Iris pigment epithelial cell (primary cell): ENCODE measurements around the gene OSBP2.

Experiments
- DNase-seq: peaks from one replicate; pipeline ENCODE4 v3.0.0-alpha.2; 2011; ENCODE audit warnings: low read depth

The OSBP2 gene

DNA sequence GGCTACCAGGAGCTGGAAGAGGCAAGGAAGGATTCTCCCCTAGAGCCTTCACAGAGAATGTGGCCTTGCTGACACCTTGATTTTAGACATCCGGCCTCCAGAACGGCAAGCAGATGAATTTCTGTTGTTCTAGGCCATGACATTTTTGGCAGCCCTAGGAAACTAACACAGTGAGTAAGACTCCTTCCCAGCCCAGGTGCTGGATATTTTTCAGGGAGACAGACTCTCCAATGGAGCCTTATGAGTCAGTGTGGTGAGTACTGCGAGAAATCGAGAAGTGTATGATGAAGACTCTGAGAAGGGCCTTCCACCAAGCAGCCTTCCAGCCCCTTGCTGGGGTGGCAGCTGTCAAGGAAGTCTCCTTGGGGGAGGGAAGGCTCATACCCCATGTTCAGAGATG lies 114.4 kb downstream of the OSBP2 start:
- peak; percentile 7 for DNase-seq

- no peak for DNase-seq
These were observed 115.4 kb downstream of the OSBP2 start for GRCh38 chr22:30810105-30810504.

DNA sequence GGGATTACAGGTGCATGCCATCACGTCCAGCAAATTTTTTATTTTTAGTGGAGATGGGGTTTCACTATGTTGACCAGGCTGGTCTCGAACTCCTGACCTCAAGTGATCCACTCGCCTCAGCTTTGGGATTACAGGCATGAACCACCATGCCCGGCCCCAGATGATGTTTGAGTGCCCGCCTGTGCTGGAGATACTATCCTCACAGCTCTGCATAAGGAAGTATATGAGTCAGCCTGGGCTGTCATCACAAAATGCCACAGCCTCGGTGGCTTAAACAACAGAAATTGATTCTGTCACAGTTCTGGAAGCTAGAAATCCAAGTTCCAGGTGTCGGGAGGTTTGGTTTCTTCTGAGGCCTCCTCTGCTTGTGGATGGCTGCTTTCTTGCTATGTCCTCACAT lies 119.3 kb downstream of the OSBP2 start:
- DNase-seq: no peak

- no peak for DNase-seq
These were observed 121.7 kb downstream of the OSBP2 start for GRCh38 chr22:30816413-30816812.

GRCh38 chr22:30821381-30821780 lies 126.7 kb downstream of the OSBP2 start:
- DNase-seq: no peak

DNA sequence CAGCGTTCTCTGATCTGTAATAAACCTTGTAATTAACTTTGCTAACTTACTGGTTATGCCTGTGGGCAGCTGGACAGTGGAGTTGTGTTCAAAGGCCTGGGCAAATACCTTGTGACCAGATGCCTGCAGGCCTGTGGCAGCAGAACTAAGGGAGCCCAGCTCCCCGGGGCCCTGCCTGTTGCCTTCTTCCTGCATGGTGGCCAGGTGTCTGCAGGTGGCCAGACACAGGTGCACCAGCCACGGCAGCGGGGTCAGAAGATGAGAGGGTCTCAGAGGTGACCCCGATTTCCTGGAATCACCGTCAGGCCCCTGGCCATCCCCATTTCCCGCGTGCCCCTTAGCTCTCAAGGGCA lies 127.2 kb downstream of the OSBP2 start:
- DNase-seq: no peak

GRCh38 chr22:30822216-30823014 lies 127.7 kb downstream of the OSBP2 start:
- no peak for DNase-seq

DNA sequence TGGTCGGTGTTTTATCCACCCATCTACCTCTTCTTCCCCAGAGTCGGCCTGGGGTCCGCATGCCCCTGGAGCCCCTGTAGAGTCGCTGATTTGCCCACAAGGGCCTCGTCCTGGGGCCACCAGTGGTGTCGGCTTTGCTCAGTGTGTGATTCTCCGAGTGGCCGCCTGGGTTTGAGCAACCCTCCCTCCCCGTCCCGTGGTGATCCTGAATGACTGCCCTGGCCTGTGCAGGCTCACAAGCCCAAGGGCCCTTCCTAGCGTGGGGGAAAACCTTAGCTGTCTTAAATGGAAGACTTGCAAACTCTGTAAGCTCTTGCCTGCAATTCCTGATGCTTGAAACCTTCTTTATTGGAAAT lies 128.3 kb downstream of the OSBP2 start:
- no peak for DNase-seq

DNA sequence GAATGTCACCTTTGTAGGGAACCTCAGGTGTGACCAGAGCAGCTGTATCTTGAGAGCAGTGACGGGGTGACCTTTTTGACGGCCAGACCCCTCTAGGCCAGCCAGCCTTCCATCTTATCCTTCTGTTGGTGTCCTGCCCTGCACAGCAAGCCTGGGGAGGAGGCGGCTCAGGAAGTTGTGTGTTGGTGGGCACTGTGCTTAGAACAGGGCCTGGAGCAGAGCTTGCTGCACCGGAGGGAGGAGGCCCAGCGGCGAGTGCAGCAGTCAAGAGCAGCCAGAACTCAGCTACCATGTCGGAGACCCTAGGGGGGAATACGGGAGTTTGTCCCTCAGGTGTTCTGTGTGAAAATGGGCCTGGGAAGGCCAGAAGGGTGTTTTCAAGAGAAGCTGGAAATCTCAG lies 129.4 kb downstream of the OSBP2 start:
- DNase-seq: no peak

GRCh38 chr22:30824711-30825110 lies 130.0 kb downstream of the OSBP2 start:
- DNase-seq: no peak

- no peak for DNase-seq
These were observed 131.2 kb downstream of the OSBP2 start for GRCh38 chr22:30825711-30826505.

- DNase-seq: no peak
These were observed 132.1 kb downstream of the OSBP2 start for GRCh38 chr22:30826670-30827355.

GRCh38 chr22:30827646-30828045 lies 133.0 kb downstream of the OSBP2 start:
- DNase-seq: no peak

DNA sequence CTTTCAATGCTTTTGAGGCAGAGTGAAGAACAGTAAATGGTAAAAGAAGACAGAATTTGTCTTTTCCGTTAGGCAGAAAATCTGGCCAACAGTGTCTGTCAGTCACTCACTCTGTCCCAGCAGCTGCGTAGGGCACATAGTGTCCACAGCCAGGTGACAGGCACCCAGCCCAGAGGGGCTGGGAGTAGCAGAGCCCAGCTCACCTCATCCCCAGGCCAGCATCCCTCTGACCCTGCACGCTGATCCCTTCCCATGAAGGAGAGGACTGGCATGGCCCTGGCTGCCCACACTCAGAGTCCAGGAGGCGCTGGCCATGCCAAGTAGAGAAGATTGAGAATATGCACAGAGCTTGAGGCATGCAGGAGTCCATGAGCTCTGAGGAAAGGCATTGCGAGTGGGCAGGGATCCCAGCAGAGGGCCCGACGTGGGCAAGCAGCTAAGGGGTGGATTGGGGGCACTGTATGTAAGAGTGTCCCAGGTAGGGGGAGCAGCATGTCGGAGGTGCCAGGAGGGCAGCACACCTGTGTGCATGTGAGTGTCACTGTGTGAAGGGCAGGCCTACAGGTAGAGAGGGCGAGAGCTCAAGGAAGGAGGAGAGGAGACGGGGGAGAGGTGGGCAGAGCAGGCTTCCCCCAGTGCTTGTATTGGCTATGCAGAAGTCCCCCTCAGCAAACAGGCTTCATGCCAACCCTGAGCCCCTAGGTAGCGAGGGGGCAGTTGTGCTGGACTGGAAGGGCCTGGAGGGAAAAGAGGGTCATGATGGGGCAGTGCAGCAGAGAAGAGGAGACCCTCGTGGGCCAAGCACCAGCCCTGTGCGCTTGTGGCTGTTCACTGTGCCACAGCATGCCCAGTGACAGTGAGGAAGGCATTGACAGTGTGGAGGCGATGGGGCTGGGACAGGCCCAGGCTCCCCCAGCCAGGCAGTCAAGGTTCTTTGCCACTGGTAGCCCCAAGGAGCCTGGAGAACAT lies 133.8 kb downstream of the OSBP2 start:
- no peak for DNase-seq

DNA sequence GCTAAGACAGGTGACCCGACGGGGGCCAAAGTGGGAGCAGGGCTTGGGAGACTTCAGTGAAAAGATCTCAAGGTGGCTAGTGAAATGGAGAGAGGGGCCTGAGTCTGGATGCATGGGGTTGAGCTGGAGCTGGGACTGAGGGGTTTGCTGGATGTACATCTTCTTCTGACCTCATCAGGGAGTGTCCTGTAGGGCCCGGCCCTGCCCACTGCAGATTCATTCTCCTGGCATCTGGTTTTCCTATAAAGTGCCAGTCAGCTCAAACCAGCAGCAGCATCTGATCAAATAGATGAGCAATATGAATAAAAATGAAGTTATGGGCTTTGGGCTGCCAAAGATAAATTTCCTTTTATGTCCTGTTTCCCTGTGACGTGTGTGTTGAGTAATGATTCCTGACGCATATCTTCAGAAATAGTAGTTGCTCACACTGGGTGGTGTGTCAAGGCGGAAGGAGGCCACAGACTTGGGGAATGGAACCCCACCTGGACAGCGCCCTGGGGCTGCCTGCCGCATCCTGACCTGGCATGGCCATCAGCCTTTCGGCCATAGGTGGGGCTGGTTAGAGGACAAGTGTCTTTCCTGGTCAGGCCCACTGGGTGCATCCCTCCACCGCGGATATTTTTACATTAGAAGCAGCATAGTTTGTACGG lies 135.4 kb downstream of the OSBP2 start:
- peak; percentile 90 for DNase-seq

DNA sequence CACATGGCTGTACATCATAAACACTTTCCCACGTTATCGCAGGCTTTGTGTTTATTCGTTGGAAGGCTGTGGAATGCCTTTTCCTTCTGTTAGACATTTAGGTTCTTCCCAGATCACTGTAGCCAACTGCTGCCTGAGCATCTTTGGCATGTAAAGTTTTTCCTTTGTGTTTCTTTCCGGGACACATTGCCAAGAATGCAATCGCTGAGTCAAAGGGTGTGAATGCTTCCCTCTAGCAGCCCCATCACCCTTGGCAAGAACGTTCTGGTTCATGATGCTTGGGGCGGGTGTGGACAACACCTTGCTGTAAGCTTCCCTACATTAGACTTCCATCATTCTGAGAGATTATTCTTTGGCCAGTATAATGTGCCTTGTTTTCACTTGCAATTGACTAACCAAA lies 136.2 kb downstream of the OSBP2 start:
- DNase-seq: peak; percentile 90

DNA sequence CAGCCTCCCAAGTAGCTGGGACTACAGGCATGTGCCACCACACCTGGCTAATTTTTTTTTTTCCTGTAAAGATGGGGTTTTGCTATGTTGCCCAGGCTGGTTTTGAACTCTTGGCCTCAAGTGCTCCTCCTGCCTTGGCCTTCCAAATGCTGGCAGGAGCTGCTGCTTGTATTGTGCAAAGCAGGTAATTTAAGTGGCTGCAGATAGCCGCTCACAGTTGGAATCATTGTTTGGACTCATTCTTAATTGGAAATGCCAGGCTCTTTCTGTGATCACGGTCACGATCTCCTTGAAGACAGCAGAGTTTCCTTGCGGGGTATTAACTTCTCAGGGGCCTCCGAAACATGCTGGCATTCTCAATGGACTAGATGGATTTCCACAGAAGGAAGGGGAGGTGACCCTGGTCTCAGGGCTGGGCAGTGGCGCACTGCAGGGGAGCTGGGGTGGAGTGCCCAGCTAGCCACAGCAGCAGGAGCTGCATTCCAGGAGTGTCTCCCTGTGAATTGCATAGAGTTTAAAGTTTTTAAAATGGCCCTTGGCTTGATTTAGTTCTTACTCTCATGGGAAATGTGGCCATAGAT lies 137.8 kb downstream of the OSBP2 start:
- DNase-seq: no peak

GRCh38 chr22:30833322-30833721 lies 138.6 kb downstream of the OSBP2 start:
- no peak for DNase-seq

GRCh38 chr22:30837531-30837930 lies 142.9 kb downstream of the OSBP2 start:
- no peak for DNase-seq

DNA sequence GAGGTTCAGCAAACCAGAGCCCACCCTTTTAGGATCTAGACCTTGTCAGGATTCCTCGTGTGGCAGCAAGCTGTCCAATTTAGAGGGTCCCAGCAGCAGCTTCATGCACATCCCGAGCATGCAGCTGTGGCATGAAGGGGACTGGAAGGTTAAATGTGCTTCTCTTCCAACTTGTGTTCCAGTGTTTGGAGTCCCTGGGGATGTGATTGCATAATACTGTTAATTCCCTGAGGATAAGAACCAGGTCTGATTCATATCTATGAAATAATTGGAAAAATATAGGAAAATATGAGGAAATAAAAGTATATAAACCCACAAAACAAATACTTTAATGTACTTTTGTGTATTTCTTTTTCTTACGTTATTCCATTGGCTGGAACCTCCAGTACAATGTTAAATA lies 143.4 kb downstream of the OSBP2 start:
- no peak for DNase-seq

- peak; percentile 69 for DNase-seq
These were observed 146.6 kb downstream of the OSBP2 start for GRCh38 chr22:30841273-30841672.
